Breast epithelium (tissue), 4 donors: ENCODE data around the gene SAP30BP. TPM values are rescaled to one million over a fixed set of nuclear protein-coding genes. Genes with fewer than 3 reads are reported as not detected.

Source experiments
- DNase-seq, 2 donors: peaks; one replicate each; pipeline ENCODE4 v3.0.0-alpha.2; 2019; ENCODE audit warnings: low spot score in 2 of 2
- H3K27ac ChIP-seq, 2 donors: fragments of 200-600 bp; sonication (generic) in 1 of 2; one replicate each; pipeline ENCODE4 v1.5.1; 2016 to 2019; ENCODE audit warnings: mild to moderate bottlenecking in 1 of 2
- H3K27me3 ChIP-seq, 2 donors: fragments of 200-600 bp; sonication (generic) in 1 of 2; one replicate each; pipeline versions ENCODE4 v1.5.1 to v1.6.0; 2017 to 2019; ENCODE audit warnings: control low read depth in 1 of 2, mild to moderate bottlenecking in 1 of 2
- H3K36me3 ChIP-seq: fragments of 200-600 bp; one replicate; pipeline ENCODE4 v1.5.1; 2019
- H3K4me1 ChIP-seq, 2 donors: fragments of 200-600 bp; sonication (generic); one replicate each; pipeline ENCODE4 v1.5.1; 2016 to 2019; ENCODE audit warnings: control low read depth in 1 of 2
- H3K4me3 ChIP-seq, 3 donors: fragments of 200-600 bp; sonication (generic); 1 replicate in 2 of 3; 2 replicates in 1 of 3; pipeline ENCODE4 v1.5.1; 2016 to 2019; ENCODE audit warnings: mild to moderate bottlenecking in 3 of 3, moderate library complexity in 2 of 3
- H3K9me3 ChIP-seq, 2 donors: fragments of 200-600 bp; sonication (generic) in 1 of 2; one replicate each; pipeline ENCODE4 v1.5.1; 2016 to 2019; ENCODE audit warnings: control low read depth in 1 of 2
- CTCF ChIP-seq, 3 donors: fragments of 450-650 bp; IDR thresholded peaks; one replicate each; pipeline ENCODE4 v1.5.1; 2016 to 2017; ENCODE audit warnings: antibody characterized with exemption in 3 of 3, mild to moderate bottlenecking in 3 of 3, moderate library complexity in 3 of 3
- POLR2A ChIP-seq: fragments of 450-650 bp; IDR thresholded peaks from one replicate; pipeline ENCODE4 v1.6.1; 2016; ENCODE audit warnings: antibody characterized with exemption, mild to moderate bottlenecking, moderate library complexity
- POLR2AphosphoS5 ChIP-seq, 3 donors: sonication (generic); formaldehyde crosslinking; IDR thresholded peaks; one replicate each; pipeline ENCODE4 v1.6.1; 2017; ENCODE audit warnings: antibody characterized with exemption in 3 of 3
- intact Hi-C: fragments of 100-400 bp; cut with DNase I; formaldehyde crosslinking; loops from one replicate; pipeline ENCODE4 v1.15.1; 2023; ENCODE audit warnings: low total_unique reads
- total RNA-seq, 3 donors: library from RNA; depleted of rRNA; stranded (reverse); fragments of >200 nt; gene quantifications; one replicate each; pipeline ENCODE4 v1.1.0, GENCODE V29; 2016

Gene SAP30BP
- total RNA-seq, 3 donors from 2014 or later, result 68.3 to 89.5 (median 86.1) TPM

- peak in 1 of 2 donors; percentile 44 for DNase-seq
- no peaks in the 10 kb centered on the region for H3K36me3 ChIP-seq
Measured at GRCh38 chr17:75642784-75643642, 24.1 kb upstream of the SAP30BP start.

GRCh38 chr17:75643643-75644017, 23.5 kb upstream of the SAP30BP start:
- Histone ChIP-seq H3K27ac (peak overlapping the region; percentile 83 to 95), H3K4me1 (peaks cover 5 to 13% of the 10 kb centered on the region in 2 donors)
- intact Hi-C loops, result no loop called here

More at GRCh38 chr17:75642784-75643642, 24.1 kb upstream of the SAP30BP start:
- intact Hi-C loops, result no loop called here
- peak overlapping the region; percentile 83 to 95 for H3K27ac ChIP-seq
- no peaks in the 10 kb centered on the region for H3K27me3 ChIP-seq
- peaks cover 5 to 13% of the 10 kb centered on the region in 2 donors for H3K4me1 ChIP-seq
- H3K9me3 ChIP-seq, result no peaks in the 10 kb centered on the region
- H3K4me3 ChIP-seq, result peak overlapping the region in 1 of 3 donors; percentile 8
- TF ChIP-seq POLR2AphosphoS5 (IDR thresholded peaks at IDR 0.05) (no peak), POLR2A (no peak), CTCF (IDR thresholded peaks at IDR 0.05) (no peak)

GRCh38 chr17:75645501-75645888, 21.6 kb upstream of the SAP30BP start:
- DNase-seq, result peak in 1 of 2 donors; percentile 75
- no peaks in the 10 kb centered on the region for H3K27me3 ChIP-seq
- peak overlapping the region; percentile 88 to 95 for H3K27ac ChIP-seq
- no peaks in the 10 kb centered on the region for H3K36me3 ChIP-seq
- TF ChIP-seq POLR2A, result no peak
- no peak for TF ChIP-seq CTCF (IDR thresholded peaks at IDR 0.05)
- TF ChIP-seq POLR2AphosphoS5 (IDR thresholded peaks at IDR 0.05), result peak in 1 of 3 donors; percentile 22
- H3K4me3 ChIP-seq, result no peak overlapping the region
- peaks cover 5 to 13% of the 10 kb centered on the region in 2 donors for H3K4me1 ChIP-seq
- intact Hi-C loops, result no loop called here
- no peaks in the 10 kb centered on the region for H3K9me3 ChIP-seq

More at GRCh38 chr17:75643643-75644017, 23.5 kb upstream of the SAP30BP start:
- DNase-seq, result no peak
- Histone ChIP-seq H3K27me3 (no peaks in the 10 kb centered on the region), H3K36me3 (no peaks in the 10 kb centered on the region), H3K9me3 (no peaks in the 10 kb centered on the region), H3K4me3 (no peak overlapping the region)
- TF ChIP-seq POLR2A (no peak), CTCF (IDR thresholded peaks at IDR 0.05) (no peak)

GRCh38 chr17:75645889-75646637, 21.1 kb upstream of the SAP30BP start:
- H3K4me3 ChIP-seq, result no peak overlapping the region
- no peaks in the 10 kb centered on the region for H3K36me3 ChIP-seq
- peak; percentile 46 to 49 for DNase-seq
- H3K27me3 ChIP-seq, result no peaks in the 10 kb centered on the region
- TF ChIP-seq CTCF (IDR thresholded peaks at IDR 0.05) (no peak), POLR2AphosphoS5 (IDR thresholded peaks at IDR 0.05) (no peak), POLR2A (no peak)
- intact Hi-C loops, result no loop called here
- peaks cover 5 to 13% of the 10 kb centered on the region in 2 donors for H3K4me1 ChIP-seq
- H3K9me3 ChIP-seq, result no peaks in the 10 kb centered on the region
- peak overlapping the region; percentile 88 to 95 for H3K27ac ChIP-seq

GRCh38 chr17:75646638-75646992, 20.5 kb upstream of the SAP30BP start:
- Histone ChIP-seq H3K27ac (peak overlapping the region; percentile 88 to 95), H3K36me3 (no peaks in the 10 kb centered on the region), H3K4me3 (no peak overlapping the region), H3K27me3 (no peaks in the 10 kb centered on the region), H3K9me3 (no peaks in the 10 kb centered on the region), H3K4me1 (peaks cover 5 to 13% of the 10 kb centered on the region in 2 donors)
- intact Hi-C loops, result no loop called here
- DNase-seq, result no peak
- TF ChIP-seq POLR2A (no peak), CTCF (IDR thresholded peaks at IDR 0.05) (no peak), POLR2AphosphoS5 (IDR thresholded peaks at IDR 0.05) (no peak)
